ENCODE measurements around the gene GNPAT.

The GNPAT gene

DNA sequence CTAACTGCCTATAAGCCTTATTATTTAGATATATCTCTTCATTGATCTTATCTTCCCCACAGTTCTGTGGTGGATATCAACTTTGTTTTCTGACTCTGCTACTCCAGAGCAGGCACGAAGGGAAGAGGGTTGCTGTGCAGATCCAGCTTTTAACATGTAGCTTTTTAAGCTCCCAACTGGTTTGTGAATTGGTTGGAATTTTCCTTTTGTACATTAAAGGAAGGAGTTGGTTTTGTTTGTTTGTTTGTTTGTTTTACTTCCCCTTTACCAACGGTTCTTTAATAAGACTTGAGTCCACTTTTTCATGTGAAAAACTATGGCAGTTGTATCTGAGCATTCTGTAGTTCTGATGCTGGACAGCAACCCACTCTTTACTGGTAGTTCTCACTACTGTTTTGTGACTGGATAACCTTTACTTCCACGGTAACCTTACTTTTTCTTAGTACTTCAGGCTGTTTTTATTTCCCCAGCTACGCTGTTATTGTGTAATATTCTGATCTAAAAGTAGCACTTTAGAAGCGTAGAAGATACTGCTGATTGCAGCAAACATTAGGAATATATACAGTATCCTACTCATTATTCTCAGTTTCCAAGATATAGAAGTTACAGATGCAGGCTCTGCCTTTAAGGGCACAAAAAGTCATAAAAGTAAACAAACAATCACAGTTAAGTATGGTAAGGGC lies 1.6 kb downstream of the GNPAT start:
- DNase-seq (ENCODE audit: low spot score) = peak; percentile 9

- no peak for DNase-seq (ENCODE audit: low spot score)
Observed at GRCh38 chr1:231248778-231249177, 7.8 kb downstream of the GNPAT start.

GRCh38 chr1:231252336-231252735 lies 11.3 kb downstream of the GNPAT start:
- no peak for DNase-seq (ENCODE audit: low spot score)

DNA sequence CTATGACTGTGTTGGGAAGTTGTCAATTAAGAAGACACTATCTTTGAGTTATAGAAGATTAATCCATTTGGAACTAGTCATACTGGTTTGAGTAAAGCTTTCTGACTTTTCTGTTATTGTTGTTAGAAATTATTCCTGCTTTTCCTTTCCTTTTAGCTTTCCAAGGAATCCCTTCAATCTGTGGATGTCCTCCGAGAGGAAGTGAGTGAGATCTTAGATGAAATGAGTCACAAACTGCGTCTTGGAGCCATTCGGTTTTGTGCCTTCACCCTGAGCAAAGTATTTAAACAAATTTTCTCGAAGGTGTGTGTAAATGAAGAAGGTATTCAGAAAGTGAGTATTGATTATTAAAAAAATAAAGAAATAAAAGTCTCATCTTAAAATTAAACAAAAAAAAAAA lies 19.3 kb downstream of the GNPAT start:
- no peak for DNase-seq (ENCODE audit: low spot score)

DNA sequence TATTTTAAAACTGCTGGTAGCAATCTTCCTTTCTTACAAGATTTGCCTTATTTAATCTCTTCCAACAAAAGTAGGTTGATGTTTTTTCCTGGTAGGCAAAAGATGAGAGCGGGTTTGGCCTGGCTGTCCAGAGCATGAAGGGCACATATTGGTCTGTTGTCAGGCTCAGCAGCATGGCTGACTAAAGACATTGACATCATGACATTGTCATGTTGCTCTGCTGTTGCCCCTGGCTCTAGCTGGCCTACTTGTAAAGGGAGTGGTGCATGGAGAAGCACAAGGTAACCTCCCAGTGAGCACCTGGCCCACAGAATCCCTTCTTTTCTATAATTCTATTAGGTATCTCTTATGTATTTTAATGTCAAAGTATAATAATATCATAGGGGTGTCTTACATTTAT lies 23.6 kb downstream of the GNPAT start:
- DNase-seq (ENCODE audit: low spot score) = no peak

DNA sequence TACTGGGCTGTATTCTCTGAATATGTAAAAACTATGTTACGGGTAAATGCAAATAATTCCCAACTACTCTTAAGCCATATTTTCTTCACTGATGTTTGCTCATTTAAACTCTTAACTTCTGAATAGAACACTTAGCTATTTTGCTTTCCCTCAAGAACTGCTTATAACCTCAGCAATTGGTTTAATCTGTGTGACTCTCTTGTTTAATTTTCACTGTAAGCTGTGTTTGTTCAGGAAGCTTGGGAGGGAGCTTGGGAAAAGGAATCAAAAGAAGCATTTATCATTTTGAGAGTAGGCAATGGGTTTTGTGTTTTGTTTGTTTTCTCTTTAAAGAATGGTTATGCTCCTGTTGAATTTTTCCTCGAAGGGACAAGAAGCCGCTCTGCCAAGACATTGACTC lies 24.4 kb downstream of the GNPAT start:
- no peak for DNase-seq (ENCODE audit: low spot score)

DNA sequence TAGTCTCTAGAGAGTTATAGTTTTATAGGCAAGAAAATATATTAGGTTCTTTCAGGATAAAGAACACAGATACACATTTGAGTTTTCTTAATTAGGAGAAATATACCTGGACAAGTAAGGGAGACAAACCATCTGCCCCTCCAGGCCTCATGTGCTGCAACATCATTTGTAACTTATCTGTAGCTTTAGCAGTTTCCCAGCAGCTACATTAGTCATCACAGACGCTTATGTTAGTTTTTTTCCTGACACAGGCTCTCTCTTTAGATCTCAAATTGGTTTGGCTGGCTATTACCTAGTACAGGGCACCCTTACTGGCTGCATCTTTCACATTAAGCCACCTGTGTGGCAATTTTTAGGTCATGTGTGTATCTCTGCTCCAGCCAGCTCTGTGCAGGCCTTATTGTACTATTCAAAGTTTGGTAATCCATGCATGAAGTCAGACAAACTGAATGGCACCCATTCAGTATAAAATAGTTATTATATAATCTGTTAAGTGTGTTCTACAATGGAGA lies 25.9 kb downstream of the GNPAT start:
- DNase-seq (ENCODE audit: low spot score) = no peak

DNA sequence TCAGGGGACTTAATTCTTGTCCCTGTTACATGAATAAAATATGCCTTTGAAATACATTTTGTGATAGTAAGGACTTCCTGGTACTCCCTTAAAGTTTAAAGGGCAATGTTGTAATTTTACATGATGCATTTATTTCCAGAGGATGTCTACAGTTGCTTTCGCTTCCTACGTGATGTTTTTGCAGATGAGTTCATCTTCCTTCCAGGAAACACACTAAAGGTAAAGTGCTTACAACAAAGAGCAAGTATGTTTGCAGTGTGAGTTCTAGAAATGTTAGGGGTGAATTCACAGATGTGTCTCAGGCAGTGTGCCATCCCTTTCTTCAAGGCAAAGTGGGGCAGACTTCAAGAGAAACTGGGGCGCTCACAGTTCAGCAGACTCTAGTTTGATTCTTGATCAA lies 31.2 kb downstream of the GNPAT start:
- DNase-seq (ENCODE audit: low spot score) = no peak

DNA sequence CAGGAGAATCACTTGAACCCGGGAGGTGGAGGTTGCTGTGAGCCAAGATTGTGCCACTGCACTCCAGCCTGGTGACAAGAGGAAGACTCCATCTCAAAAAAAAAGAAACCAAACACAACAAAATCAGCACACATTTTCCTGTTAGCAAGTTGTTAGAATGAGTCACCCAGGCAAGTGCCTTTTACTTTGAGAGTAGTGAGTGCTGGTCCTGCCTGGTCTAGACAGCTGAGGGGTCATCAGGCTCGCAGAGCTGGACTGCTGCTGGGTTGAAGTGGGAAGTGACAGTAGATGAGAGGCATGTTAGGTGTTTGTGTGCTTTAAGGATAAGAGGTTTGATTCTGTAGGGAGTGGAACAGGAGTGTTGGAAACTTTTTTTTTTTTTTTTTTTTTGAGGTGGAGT lies 31.9 kb downstream of the GNPAT start:
- DNase-seq (ENCODE audit: low spot score) = no peak

DNA sequence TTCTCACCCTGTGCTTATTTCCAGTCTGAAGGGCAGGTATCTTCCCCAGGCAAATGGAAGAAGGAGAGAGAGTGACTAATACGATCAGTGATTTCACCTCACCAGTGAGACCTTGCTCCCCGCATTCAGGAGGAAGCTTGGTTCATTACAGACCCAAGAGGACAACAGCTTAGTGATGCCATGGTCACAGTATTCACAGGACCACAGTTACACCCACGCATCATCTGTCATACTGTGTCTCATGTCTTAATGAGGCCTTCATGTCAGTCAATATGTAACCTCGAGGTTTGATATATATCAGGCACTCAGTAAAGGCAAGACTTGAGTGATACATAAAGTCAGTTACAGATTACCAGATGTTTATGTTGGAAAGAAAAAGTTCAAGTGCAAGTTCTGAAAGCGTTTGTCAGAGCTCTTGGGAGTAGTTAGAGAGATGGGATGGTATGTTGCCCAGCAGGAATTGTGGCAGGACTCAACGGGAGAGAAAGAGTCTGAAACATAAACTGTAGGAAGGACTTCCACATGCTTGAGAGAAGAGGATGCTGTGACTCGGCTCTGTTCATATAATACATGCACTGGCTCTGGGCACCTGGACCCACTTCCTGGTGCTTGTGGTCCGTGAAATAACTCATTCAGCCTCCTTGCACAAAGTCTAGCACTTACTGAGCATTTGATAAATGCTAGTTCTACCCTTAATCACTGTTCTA lies 33.3 kb downstream of the GNPAT start:
- DNase-seq (ENCODE audit: low spot score) = no peak

GRCh38 chr1:231278100-231278790 lies 37.2 kb downstream of the GNPAT start:
- no peak for DNase-seq (ENCODE audit: low spot score)

- no peak for DNase-seq (ENCODE audit: low spot score)
Observed at GRCh38 chr1:231279081-231279480, 38.1 kb downstream of the GNPAT start.

DNA sequence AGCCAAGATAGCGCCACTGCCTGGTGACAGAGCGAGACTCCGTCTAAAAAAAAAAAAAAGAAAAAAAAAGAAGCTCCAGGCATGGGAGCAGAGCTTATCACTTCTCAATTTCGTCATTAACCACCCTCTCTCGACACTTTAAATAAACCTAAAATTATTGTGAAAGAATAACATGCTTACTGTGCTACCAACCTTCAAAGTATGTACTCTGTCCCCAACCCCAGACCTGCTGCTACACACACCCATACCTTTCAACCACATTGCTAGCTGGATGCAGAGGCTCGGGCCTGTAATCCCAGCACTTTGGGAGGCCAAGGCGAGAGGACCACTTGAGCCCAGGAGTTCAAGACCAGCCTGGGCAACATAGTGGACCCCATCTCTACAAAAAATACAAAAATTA lies 38.7 kb downstream of the GNPAT start:
- no peak for DNase-seq (ENCODE audit: low spot score)

- DNase-seq (ENCODE audit: low spot score) = no peak
Observed at GRCh38 chr1:231284441-231284840, 43.4 kb downstream of the GNPAT start.

GRCh38 chr1:231286603-231287002 lies 45.6 kb downstream of the GNPAT start:
- no peak for DNase-seq (ENCODE audit: low spot score)

DNA sequence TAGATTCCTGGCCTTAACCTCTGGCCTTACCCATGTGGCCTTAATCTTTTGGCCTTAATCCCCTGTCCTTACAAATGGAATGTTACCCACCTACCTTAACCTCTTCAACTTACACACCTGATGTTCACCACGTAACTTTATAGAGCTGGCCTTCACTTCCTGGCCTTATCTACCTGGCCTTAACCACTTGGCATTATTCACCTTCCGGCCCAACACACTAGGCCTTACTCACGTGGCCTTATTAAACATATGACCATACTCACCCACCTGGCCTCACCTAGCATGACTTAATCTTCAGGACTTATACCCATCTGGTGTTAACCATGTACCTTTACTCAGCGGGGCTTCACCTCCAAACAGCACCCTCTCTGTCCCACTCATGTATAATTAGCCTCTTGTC lies 54.9 kb downstream of the GNPAT start:
- DNase-seq (ENCODE audit: low spot score) = no peak

DNA sequence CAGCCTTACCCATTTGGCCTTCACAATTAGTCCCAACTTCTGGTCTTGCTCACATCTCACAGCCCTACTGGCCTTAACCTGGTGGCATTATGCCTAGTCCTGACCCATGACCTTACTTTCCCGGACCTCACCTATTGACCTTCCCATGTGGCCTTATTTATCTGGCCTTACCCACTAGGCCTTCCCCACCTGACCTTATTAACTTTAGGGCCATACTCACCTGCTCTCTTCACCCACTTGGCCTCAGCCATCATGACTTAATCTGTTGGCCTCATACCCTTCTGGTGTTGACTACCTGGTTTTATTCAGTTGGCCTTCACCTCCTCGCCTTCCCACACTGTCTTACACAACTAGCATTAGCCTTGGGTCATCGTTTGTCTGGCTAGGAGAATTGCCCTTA lies 61.0 kb downstream of the GNPAT start:
- DNase-seq (ENCODE audit: low spot score) = no peak

- DNase-seq (ENCODE audit: low spot score) = no peak
Observed at GRCh38 chr1:231310391-231310934, 69.5 kb downstream of the GNPAT start.

DNA sequence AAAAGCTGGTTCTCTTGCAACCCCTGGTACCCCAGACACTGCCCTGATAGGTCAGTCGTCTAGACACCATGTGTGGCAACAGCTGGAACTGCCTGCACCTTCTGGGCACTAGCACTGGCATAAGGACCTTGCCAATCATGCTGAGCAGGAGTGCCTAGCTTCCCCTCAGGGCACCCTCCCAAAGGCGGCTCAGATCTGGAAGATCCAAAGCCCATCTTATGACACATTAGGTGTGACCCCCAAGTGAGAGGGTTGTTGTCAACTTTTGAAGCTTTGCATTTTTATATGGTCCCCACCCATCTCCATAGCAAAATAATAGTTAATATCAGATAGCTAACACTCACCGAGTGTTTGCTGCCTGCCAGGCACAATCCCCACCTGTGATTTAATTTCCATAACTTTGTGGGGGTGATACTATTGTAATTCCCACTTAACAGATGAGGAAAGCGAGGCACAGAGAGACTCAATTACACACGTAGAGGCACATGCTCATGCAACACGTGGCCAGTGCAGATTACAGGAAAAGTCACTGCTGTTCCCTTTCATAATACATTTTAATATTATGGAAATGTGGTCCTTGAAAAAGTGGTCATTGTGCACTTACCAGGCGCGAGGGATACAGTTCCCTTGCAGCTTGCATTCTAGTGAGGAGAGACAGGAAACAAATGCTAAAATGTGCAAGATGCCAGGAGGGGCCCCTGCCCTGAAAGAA lies 70.9 kb downstream of the GNPAT start:
- no peak for DNase-seq (ENCODE audit: low spot score)

GRCh38 chr1:231312432-231312788 lies 71.4 kb downstream of the GNPAT start:
- no peak for DNase-seq (ENCODE audit: low spot score)

DNA sequence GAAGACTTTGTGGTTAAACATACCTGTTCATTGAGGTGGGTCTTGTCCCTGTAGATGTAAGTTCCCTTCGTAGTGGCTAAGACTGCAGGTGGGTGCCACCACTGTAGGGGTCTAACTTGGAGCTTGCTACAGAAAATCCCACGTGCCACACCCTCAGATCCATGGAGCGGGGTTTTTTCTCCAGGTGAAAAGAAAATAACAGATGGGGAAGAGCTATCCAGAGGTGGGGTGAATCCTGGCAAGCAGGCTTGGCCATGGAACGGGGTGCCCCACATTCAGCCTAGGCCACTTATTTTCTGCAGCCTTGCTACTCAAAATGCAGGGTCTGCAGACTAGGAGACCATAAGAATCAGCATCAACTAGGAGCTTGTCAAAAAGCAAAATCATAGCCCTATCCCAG lies 72.6 kb downstream of the GNPAT start:
- no peak for DNase-seq (ENCODE audit: low spot score)

GRCh38 chr1:231315887-231316286 lies 74.9 kb downstream of the GNPAT start:
- peak; percentile 36 for DNase-seq (ENCODE audit: low spot score)

All from hematopoietic multipotent progenitor cell treated with erythropoietin and hydrocortisone succinate and interleukin-3 and kit ligand, for 15 days (in vitro differentiated cells).